Measurements from ENCODE around the gene TTC24.
A peak's percentile ranks its signal among the peaks of the same experiment; 100 is the strongest.
"Not testable (repeated sequence)": the region's sequence is repeated elsewhere in the genome, so short reads cannot be mapped to it uniquely, and the experiment has no call there.

Gene TTC24

GRCh38 chr1:156615946-156616345 is 36.4 kb downstream of the TTC24 start:
- no peak for DNase-seq

GRCh38 chr1:156616463-156616862 is 36.9 kb downstream of the TTC24 start:
- peak; percentile 69 to 77 for DNase-seq

- DNase-seq, result no peak
Measured at GRCh38 chr1:156618853-156619581, 39.5 kb downstream of the TTC24 start, which contains the start of gene HAPLN2. TSS of gene HAPLN2 (plus strand) at chr1:156619415. CDS start at chr1:156623491, 4,076 bp downstream.

GRCh38 chr1:156619582-156619955 is 40.0 kb downstream of the TTC24 start:
- no peak for DNase-seq

GRCh38 chr1:156622581-156623297 is 43.2 kb downstream of the TTC24 start:
- no peak for DNase-seq

GRCh38 chr1:156623946-156624813 is 44.7 kb downstream of the TTC24 start:
- no peak for DNase-seq

GRCh38 chr1:156624814-156625435 is 45.4 kb downstream of the TTC24 start:
- DNase-seq, result no peak

- DNase-seq, result peak; percentile 33 to 74
Measured at GRCh38 chr1:156625436-156626078, 46.0 kb downstream of the TTC24 start.

GRCh38 chr1:156626079-156626438 is 46.5 kb downstream of the TTC24 start:
- DNase-seq, result no peak

GRCh38 chr1:156627313-156627880 is 47.9 kb downstream of the TTC24 start:
- DNase-seq, result peak; percentile 30 to 61

GRCh38 chr1:156629823-156630449 is 50.4 kb downstream of the TTC24 start:
- DNase-seq, result no peak

- DNase-seq, result not testable (repeated sequence)
Measured at GRCh38 chr1:156631152-156631551, 51.6 kb downstream of the TTC24 start.

- DNase-seq, result no peak
Measured at GRCh38 chr1:156632355-156632754, 52.8 kb downstream of the TTC24 start.

Data from NCI-H187 (cell line).